GM10266 (cell line): ENCODE data around the gene SPOCK1.

Experiments used
- DNase-seq: peaks from one replicate; pipeline ENCODE4 v3.0.0; 2012; ENCODE audit errors: extremely low spot score
- TF ChIP-seq, protein P1 (sequence below): IDR thresholded peaks from 2 replicates; pipeline ENCODE4 v1.5.1; 2012; ENCODE audit warnings: mild to moderate bottlenecking, low read depth; ENCODE audit not compliant: control insufficient read depth, insufficient read depth; ENCODE audit errors: missing control alignments

The SPOCK1 gene

DNA sequence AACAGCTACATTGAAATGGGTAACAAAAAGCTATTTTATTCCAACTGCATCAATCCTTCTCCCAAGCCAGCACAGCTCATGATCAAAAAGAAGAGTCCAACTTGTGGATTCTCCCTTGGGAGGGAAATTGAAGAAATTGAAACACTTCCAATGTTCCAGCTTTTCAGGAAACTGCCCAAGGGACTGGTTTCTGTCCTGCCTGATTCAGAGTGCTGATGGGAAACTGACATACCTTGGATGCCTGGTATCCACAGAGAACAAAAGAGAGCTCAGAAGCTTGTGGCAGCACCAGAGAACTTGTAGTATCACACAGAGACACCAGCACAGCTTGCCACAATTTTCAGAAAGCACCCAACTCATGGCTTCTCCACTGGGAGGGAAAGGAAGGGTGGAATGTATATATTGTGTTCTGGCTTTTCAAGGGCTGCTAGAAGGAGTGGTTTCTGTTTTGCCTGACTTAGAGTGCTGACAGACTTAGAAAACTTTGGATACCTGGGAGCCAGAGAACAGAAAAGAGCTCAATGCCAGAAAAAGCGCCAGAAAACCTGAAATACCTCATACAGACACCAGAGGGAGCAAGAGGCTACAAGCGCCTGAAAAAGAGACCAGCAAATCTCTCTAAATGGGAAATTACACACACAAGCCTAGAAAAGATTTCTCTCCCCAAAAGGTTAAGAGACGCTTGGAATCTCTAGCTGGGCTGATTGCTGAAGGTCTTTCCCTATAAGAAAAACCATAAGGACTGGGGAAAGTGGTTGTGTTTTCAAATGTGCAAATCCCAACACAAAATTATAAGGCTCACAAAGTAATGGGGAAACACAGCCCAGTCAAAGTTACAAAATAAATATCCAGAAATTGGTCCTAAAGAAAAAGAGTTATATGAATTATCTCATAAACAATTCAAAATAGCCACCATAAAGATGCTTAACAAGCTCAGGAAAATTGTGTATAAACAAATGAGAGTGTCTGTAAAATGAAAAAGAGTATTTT is 178.8 kb downstream of the SPOCK1 start:
- TF ChIP-seq, protein P1, sequence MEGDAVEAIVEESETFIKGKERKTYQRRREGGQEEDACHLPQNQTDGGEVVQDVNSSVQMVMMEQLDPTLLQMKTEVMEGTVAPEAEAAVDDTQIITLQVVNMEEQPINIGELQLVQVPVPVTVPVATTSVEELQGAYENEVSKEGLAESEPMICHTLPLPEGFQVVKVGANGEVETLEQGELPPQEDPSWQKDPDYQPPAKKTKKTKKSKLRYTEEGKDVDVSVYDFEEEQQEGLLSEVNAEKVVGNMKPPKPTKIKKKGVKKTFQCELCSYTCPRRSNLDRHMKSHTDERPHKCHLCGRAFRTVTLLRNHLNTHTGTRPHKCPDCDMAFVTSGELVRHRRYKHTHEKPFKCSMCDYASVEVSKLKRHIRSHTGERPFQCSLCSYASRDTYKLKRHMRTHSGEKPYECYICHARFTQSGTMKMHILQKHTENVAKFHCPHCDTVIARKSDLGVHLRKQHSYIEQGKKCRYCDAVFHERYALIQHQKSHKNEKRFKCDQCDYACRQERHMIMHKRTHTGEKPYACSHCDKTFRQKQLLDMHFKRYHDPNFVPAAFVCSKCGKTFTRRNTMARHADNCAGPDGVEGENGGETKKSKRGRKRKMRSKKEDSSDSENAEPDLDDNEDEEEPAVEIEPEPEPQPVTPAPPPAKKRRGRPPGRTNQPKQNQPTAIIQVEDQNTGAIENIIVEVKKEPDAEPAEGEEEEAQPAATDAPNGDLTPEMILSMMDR, result peak; percentile 71
- DNase-seq, result peak; percentile 54

DNA sequence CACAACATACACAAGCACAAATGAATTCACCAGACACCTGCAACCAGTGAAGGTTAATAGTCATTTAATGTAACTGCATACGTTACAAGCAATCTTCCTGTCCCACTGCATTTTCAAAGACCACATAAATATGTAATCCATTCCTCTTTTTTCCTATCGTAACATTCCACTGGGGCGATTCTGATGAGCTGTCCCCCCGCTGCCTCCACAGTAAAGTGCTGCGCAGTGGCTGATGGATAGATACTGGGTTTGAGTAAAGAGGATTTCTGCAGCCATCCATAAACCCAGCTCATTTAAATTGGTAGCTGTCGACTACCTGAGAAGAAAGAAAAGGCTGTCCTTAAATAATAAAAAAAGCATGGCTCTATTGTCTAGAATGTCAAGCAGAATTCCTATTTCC is 181.1 kb downstream of the SPOCK1 start:
- TF ChIP-seq, protein P1, result no peak

DNA sequence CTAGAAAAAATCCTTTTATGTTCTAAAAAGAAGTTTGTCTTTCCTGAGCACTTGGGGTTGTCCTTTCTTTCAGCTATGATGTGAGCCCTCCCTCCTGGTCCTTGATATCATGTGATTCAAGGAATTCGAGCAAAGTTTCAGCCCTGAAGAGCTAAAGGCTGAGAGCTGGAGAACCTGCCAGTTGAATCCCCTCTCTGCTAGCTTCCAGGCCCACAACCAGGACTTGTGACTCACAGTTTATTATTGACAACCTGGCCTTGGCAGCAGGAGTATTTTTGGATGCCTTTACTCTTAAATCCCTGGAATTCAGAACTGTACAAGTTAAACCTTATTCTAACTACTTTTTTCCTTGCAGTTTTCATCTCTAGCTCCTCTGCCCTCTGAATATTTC is 182.8 kb downstream of the SPOCK1 start:
- no peak for DNase-seq
- TF ChIP-seq, protein P1, result no peak

More for the DNA sequence above, 181.1 kb downstream of the SPOCK1 start:
- DNase-seq, result no peak

DNA sequence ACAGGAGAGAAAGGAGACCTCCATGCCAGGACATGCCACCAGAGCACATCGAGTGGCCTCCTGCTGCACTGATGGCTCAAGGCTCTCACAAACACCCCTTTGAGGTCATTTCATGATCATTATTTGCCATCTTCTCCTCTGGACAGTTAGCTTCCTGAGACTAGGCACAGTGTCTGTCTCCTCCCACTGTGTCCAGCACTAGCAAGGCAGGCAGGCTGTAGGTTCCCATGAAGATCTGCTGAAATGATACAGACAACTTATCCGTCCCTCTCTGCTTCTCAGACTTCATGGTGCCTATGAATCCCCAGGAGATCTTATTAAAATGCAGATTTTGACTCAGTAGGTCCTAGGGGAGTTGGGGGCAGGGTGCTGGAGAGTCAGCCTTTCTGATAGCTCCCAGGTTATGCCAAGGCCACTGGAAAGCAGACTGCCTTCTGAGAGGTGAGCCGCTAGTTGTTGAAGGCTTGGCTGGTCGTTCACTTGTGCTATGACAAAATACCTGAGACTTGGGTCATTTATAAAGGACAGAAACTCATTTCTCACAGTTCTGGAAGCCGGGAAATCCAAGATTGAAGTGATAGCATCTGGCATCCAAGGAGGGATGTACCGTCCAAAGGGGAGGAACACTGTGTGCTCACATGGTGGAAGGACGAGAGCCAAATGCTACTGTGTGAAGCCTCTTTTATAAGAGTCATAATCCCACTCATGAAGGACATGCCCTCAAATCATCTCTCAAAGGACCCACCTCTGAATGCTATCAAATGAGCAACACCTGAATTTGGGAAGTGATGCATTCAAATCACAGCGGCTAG is 183.4 kb downstream of the SPOCK1 start:
- TF ChIP-seq, protein P1, result no peak

DNA sequence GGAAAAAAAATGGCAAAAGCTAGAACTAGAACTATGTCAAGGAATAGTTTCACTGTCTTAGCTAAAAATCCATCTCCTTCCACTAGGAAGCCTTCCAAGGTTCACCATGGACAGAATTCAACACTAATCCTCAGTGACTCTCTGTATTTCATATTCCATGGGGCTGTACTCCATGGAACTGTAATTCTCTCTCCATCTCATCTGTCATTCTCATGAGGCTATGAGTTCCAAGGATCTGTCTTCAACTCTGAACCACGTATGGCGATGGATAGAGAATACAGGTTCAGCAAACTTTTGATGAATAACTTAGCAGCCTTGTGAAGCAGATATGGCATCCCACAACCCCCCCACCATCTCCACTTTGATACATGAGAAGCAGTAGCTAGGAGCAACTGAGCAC is 184.0 kb downstream of the SPOCK1 start:
- TF ChIP-seq, protein P1, result no peak
- DNase-seq, result no peak

More for the DNA sequence above, 183.4 kb downstream of the SPOCK1 start:
- DNase-seq, result no peak

DNA sequence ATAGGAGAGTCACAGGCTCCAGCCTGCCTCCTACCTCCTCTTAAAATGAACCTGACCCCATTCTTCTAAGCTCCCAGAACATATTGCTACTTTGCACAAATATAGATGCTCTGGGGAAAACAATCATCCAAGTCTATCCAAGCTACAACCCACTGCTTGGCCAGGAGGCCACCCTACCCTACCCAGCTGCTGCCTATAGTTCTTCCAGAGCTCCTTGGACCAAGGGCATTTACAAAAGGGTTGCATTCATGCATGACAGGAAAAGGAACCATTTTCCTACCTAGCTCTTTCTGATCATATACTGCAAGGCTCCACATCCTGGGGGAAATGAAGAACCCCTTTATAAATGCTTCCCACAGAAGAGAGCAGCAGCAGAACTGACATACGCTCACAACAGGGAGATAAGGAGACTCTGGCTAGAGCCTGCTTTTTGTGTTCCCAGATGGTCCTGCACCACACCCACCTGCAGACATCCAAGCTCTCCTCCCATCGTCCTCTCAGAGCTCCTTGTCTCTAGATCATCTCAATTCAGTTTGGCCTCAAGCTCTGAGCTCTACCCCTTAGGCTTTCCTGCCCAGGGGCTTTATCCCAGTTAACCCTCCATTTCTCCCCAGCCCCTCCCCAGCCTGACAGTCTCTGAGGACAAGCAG is 185.5 kb downstream of the SPOCK1 start:
- DNase-seq, result no peak
- TF ChIP-seq, protein P1, result no peak
